ENCODE measurements around the gene SORD. TPM values are rescaled to one million over a fixed set of nuclear protein-coding genes. Genes with fewer than 3 reads are reported as not detected.

SORD gene
- total RNA-seq, 1 donor from 2014 or later = 300 TPM

GRCh38 chr15:45083223-45083622 lies 60.2 kb downstream of the SORD start:
- Mint-ChIP-seq H3K27me3 (no peaks in the 10 kb centered on the region), H3K9me3 (ENCODE audit: low read depth) (no peaks in the 10 kb centered on the region), H3K4me3 (ENCODE audit: low read depth) (no peak overlapping the region), H3K27ac (no peak overlapping the region), H3K4me1 (ENCODE audit: low read depth) (peaks cover 9% of the 10 kb centered on the region), H3K36me3 (ENCODE audit: insufficient read depth) (no peaks in the 10 kb centered on the region)
- TF ChIP-seq, protein P1, sequence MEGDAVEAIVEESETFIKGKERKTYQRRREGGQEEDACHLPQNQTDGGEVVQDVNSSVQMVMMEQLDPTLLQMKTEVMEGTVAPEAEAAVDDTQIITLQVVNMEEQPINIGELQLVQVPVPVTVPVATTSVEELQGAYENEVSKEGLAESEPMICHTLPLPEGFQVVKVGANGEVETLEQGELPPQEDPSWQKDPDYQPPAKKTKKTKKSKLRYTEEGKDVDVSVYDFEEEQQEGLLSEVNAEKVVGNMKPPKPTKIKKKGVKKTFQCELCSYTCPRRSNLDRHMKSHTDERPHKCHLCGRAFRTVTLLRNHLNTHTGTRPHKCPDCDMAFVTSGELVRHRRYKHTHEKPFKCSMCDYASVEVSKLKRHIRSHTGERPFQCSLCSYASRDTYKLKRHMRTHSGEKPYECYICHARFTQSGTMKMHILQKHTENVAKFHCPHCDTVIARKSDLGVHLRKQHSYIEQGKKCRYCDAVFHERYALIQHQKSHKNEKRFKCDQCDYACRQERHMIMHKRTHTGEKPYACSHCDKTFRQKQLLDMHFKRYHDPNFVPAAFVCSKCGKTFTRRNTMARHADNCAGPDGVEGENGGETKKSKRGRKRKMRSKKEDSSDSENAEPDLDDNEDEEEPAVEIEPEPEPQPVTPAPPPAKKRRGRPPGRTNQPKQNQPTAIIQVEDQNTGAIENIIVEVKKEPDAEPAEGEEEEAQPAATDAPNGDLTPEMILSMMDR (IDR thresholded peaks at IDR 0.05; ENCODE audit: unreplicated experiment) = no peak
- no peak for DNase-seq (ENCODE audit: low spot score, unreplicated experiment)

DNA sequence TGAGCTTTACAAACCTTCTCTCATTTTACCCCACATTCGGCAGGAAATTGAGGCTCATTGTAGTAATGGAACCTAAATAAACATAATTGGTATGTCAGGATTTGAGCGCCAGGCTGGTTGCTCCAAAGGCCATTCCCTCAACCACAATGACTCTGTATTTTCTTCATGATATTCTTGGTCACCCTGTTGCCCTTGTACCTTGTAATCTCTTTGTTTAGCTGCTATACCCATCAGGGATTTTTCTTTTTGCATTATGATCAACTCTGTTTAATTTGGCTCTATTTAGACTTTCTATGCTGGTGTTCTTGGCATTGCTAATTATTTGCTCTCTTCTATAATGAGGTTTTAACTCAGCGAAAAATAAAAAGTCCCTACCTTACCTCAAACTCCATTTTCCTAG lies 61.2 kb downstream of the SORD start:
- DNase-seq (ENCODE audit: low spot score, unreplicated experiment) = no peak
- Mint-ChIP-seq H3K4me1 (ENCODE audit: low read depth) (peaks cover 12% of the 10 kb centered on the region), H3K4me3 (ENCODE audit: low read depth) (no peak overlapping the region), H3K27ac (no peak overlapping the region), H3K36me3 (ENCODE audit: insufficient read depth) (no peaks in the 10 kb centered on the region), H3K27me3 (no peaks in the 10 kb centered on the region), H3K9me3 (ENCODE audit: low read depth) (no peaks in the 10 kb centered on the region)
- TF ChIP-seq, protein P1 (IDR thresholded peaks at IDR 0.05; ENCODE audit: unreplicated experiment) = no peak

DNA sequence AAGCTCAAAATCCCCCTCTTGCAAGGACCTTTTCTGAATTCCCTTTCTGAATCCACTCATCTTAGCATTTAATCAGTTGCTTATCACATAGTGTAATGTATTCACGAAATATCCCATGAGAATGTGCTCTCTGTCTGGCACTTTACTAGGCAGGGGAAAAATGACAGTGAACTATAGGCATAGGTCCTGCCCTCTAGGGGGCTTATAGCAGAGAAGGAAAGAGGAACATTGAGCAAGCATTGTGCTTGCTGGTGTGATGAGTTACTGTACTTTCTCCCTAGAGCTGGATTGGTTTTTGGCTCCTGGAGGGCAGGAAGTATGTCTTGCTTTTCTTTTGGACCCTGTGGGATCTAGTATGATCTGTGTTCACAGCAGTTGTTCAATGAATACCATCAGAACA lies 64.5 kb downstream of the SORD start:
- Mint-ChIP-seq H3K4me1 (ENCODE audit: low read depth) (peaks cover 12% of the 10 kb centered on the region), H3K36me3 (ENCODE audit: insufficient read depth) (no peaks in the 10 kb centered on the region), H3K27me3 (peaks cover 17% of the 10 kb centered on the region), H3K4me3 (ENCODE audit: low read depth) (no peak overlapping the region), H3K27ac (no peak overlapping the region), H3K9me3 (ENCODE audit: low read depth) (peaks cover under 1% of the 10 kb centered on the region)
- no peak for DNase-seq (ENCODE audit: low spot score, unreplicated experiment)
- TF ChIP-seq, protein P1 (IDR thresholded peaks at IDR 0.05; ENCODE audit: unreplicated experiment) = no peak

DNA sequence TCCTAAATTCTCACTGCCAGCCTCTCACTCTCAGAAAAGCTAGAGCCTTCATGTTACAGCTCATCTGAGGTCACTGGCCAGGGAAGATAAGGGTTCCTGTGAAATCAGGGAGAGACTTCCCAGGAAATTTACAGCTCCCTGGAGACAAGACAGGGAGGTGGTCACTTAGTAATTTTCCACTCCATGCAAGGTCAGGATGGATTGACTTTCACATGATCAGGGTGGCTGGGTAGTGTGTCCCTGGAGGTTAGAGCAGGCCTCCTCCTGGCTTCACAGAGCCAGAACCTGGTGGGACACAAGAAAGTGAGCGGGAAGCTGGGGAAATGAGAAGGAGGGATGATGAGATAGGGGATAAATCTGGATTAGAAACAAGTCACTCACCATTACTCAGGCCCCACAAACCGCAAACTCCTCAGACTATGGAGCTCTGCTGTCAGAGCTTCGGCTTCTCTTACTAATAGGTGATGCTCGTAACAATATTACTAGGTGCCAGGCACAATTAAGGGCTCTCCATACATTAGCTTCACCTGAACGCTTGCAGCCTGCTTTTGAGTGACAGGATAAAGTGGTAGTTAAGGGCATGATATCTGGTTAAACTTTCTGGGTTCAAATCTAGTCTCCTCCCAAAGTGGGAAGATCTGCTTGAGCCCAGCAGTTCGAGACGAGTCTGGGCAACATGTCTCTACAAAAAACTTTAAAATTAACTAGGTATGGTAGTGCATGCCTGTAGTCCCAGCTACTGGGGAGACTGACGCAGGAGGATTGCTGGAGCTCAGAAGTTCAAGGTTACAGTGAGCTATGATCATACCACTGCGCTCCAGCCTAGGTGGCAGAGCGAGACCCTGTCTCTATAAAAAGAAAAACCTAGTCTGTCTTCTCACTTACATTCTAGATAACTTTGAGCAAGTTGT lies 66.1 kb downstream of the SORD start:
- peaks cover 2% of the 10 kb centered on the region for H3K9me3 Mint-ChIP-seq (ENCODE audit: low read depth)
- peaks cover 3% of the 10 kb centered on the region for H3K4me1 Mint-ChIP-seq (ENCODE audit: low read depth)
- no peak overlapping the region for H3K27ac Mint-ChIP-seq
- H3K27me3 Mint-ChIP-seq = peaks cover 24% of the 10 kb centered on the region
- H3K36me3 Mint-ChIP-seq (ENCODE audit: insufficient read depth) = no peaks in the 10 kb centered on the region
- TF ChIP-seq, protein P1 (IDR thresholded peaks at IDR 0.05; ENCODE audit: unreplicated experiment) = no peak
- H3K4me3 Mint-ChIP-seq (ENCODE audit: low read depth) = no peak overlapping the region
- no peak for DNase-seq (ENCODE audit: low spot score, unreplicated experiment)

DNA sequence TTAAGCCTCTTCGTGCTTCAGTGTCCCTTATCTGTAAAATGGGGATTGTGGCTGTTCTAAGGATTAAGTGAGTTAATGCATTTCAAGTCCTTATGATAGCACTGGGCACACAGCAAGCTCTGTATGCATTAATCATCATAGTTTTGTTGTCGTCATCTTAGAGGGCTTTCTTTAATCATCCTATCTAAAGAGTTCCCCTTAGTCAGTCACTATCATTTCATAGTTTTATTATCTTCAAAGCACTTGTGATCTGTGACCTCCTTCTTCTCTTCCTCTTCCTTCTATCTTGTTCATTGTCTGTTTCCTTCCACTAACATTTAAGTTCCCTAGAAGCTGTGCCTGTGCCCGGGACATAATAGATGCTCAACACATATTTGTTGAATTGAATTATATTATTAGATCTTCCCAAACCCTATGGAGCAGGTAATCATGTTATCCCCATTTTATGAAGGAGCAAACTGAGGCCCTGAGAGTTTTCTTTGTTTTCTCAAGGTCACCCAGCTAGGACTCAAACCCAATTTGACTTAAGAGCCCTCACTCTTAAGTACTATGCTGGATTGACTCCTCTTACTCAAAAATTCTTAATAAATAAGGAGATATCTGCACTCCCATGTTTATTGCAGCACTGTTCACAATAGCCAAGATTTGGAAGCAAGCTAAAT lies 66.8 kb downstream of the SORD start:
- no peak overlapping the region for H3K27ac Mint-ChIP-seq
- H3K9me3 Mint-ChIP-seq (ENCODE audit: low read depth) = peaks cover 2% of the 10 kb centered on the region
- peaks cover 24% of the 10 kb centered on the region for H3K27me3 Mint-ChIP-seq
- H3K4me1 Mint-ChIP-seq (ENCODE audit: low read depth) = peaks cover 3% of the 10 kb centered on the region
- TF ChIP-seq, protein P1 (IDR thresholded peaks at IDR 0.05; ENCODE audit: unreplicated experiment) = no peak
- H3K4me3 Mint-ChIP-seq (ENCODE audit: low read depth) = no peak overlapping the region
- no peaks in the 10 kb centered on the region for H3K36me3 Mint-ChIP-seq (ENCODE audit: insufficient read depth)
- DNase-seq (ENCODE audit: low spot score, unreplicated experiment) = no peak
